B cell (primary cell): ENCODE measurements around the gene DCAF6. TPM values are rescaled to one million over a fixed set of nuclear protein-coding genes. Genes with fewer than 3 reads are reported as not detected.

ENCODE experiments used
- ATAC-seq: fragments of 200-7000 bp; cut with Tn5 transposase; one replicate; pipeline ENCODE4 v1.10.0; 2021; ENCODE audit warnings: low read depth, mild to moderate bottlenecking, moderate number of reproducible peaks, moderate library complexity
- CTCF ChIA-PET: fragments of 350-600 bp; sonication (Branson Sonifier 250); formaldehyde crosslinking; loops from one replicate; lab custom pipeline; 2021; ENCODE audit warnings: antibody characterized with exemption, inconsistent platforms; lab: Charles Lee
- POLR2A ChIA-PET: fragments of 350-600 bp; sonication (Branson Sonifier 250); formaldehyde crosslinking; loops from one replicate; lab custom pipeline; 2021; ENCODE audit warnings: antibody characterized with exemption; lab: Charles Lee
- DNase-seq: peaks from one replicate; pipeline ENCODE4 v3.0.0; 2013
- H2AFZ ChIP-seq: 2 replicates; pipeline ENCODE4 v1.6.1; 2012; ENCODE audit warnings: mild to moderate bottlenecking, low read depth, low read length; ENCODE audit not compliant: insufficient read depth, poor library complexity, severe bottlenecking
- H3K27ac ChIP-seq, 2 donors: 1 replicate in 1 of 2; 2 replicates in 1 of 2; pipeline ENCODE4 v1.5.1; 2012 to 2013; ENCODE audit warnings: low read length in 2 of 2, mild to moderate bottlenecking in 2 of 2, moderate library complexity in 1 of 2
- H3K27me3 ChIP-seq, 4 experiments: fragments of 200-600 bp in 1 of 4; sonication (generic) in 1 of 4; replicated peaks in 1 of 4; 1 replicate in 2 of 4; 2 replicates in 2 of 4; pipeline versions ENCODE4 v1.6.1 to v1.7.0; 2013 to 2016; ENCODE audit warnings: low read length in 3 of 4, mild to moderate bottlenecking in 2 of 4, mixed read lengths in 1 of 4, moderate library complexity in 1 of 4; ENCODE audit not compliant: insufficient read depth in 4 of 4, control insufficient read depth in 3 of 4; ENCODE audit errors: control extremely low read depth in 1 of 4
- H3K36me3 ChIP-seq, 2 experiments: replicated peaks in 1 of 2; 1 replicate in 1 of 2; 2 replicates in 1 of 2; pipeline versions ENCODE4 v1.6.1 to v1.7.1; 2013; ENCODE audit warnings: low read length in 1 of 2; ENCODE audit not compliant: insufficient read depth in 2 of 2, control insufficient read depth in 1 of 2; ENCODE audit errors: control extremely low read depth in 1 of 2, extremely low read depth in 1 of 2
- H3K4me1 ChIP-seq, 2 donors: fragments of 200-600 bp in 1 of 2; sonication (generic) in 1 of 2; 1 replicate in 1 of 2; 2 replicates in 1 of 2; pipeline versions ENCODE4 v1.5.1 to v1.6.1; 2013 to 2017; ENCODE audit warnings: low read length in 2 of 2; ENCODE audit not compliant: control insufficient read depth in 2 of 2, insufficient read depth in 2 of 2
- H3K4me2 ChIP-seq: replicated peaks from 2 replicates; pipeline ENCODE3; 2012; ENCODE audit warnings: mild to moderate bottlenecking, low read depth, low read length; ENCODE audit not compliant: poor library complexity, severe bottlenecking
- H3K4me3 ChIP-seq, 5 experiments: fragments of 200-600 bp in 1 of 5; sonication (generic) in 1 of 5; 1 replicate in 3 of 5; 2 replicates in 2 of 5; pipeline versions ENCODE4 v1.5.1 to v1.7.0; 2011 to 2016; ENCODE audit warnings: low read length in 4 of 5, mild to moderate bottlenecking in 4 of 5, low read depth in 2 of 5, control low read depth in 1 of 5, moderate library complexity in 1 of 5; ENCODE audit not compliant: insufficient read depth in 1 of 5; ENCODE audit errors: control extremely low read depth in 1 of 5, extremely low read depth in 1 of 5
- H3K79me2 ChIP-seq: fragments of 200-600 bp; sonication (generic); one replicate; pipeline ENCODE4 v1.6.0; 2016; ENCODE audit warnings: low read length; ENCODE audit not compliant: control insufficient read depth, insufficient read depth
- H3K9ac ChIP-seq: fragments of 200-600 bp; sonication (generic); 2 replicates; pipeline ENCODE4 v1.6.1; 2017; ENCODE audit warnings: mild to moderate bottlenecking, low read length, moderate library complexity
- H3K9me3 ChIP-seq, 3 donors: one replicate each; pipeline versions ENCODE4 v1.6.1 to v1.7.1; 2013; ENCODE audit warnings: low read length in 2 of 3; ENCODE audit not compliant: control insufficient read depth in 2 of 3, insufficient read depth in 1 of 3; ENCODE audit errors: control extremely low read depth in 1 of 3
- H4K20me1 ChIP-seq: 2 replicates; pipeline ENCODE4 v1.6.0; 2012; ENCODE audit warnings: mild to moderate bottlenecking, low read length; ENCODE audit not compliant: insufficient read depth, control insufficient read depth, poor library complexity, severe bottlenecking
- H3K27ac Mint-ChIP-seq: one replicate; pipeline ENCODE4 v1.8.0; 2021; ENCODE audit warnings: mixed read lengths
- H3K27me3 Mint-ChIP-seq: one replicate; pipeline ENCODE4 v1.8.0; 2021; ENCODE audit warnings: mixed read lengths
- H3K4me1 Mint-ChIP-seq: one replicate; pipeline ENCODE4 v1.8.0; 2021; ENCODE audit warnings: mixed read lengths
- H3K4me3 Mint-ChIP-seq: one replicate; pipeline ENCODE4 v1.8.0; 2021; ENCODE audit warnings: mixed read lengths
- H3K9me3 Mint-ChIP-seq: one replicate; pipeline ENCODE4 v1.8.0; 2022; ENCODE audit warnings: mixed read lengths; ENCODE audit not compliant: insufficient read depth
- CTCF ChIP-seq: fragments of 200-600 bp; IDR thresholded peaks from one replicate; pipeline ENCODE4 v1.8.0; 2022; ENCODE audit warnings: antibody characterized with exemption, mild to moderate bottlenecking
- EZH2 ChIP-seq: IDR thresholded peaks from 2 replicates; pipeline ENCODE4 v1.6.1; 2012; ENCODE audit warnings: borderline replicate concordance, low read depth, mild to moderate bottlenecking, moderate library complexity, low read length; ENCODE audit not compliant: insufficient read depth, poor library complexity, severe bottlenecking
- WGBS: methylation state at CpG from one replicate; pipeline ENCODE4 v1.1.5; 2013; ENCODE audit warnings: missing lambda C conversion rate; ENCODE audit not compliant: insufficient coverage; 5-methylcytosine and 5-hydroxymethylcytosine counted together
- intact Hi-C: fragments of 100-400 bp; cut with micrococcal nuclease; formaldehyde crosslinking; loops from one replicate; pipeline ENCODE4 v1.10.0; 2022
- polyA plus RNA-seq: library from polyadenylated mRNA; depleted of rRNA; stranded (reverse); fragments of >200 nt; gene quantifications from 2 replicates; pipeline ENCODE4 v1.2.3, GENCODE V29; 2012
- total RNA-seq, 2 donors: library from RNA; stranded (reverse); fragments of 120-200 nt in 1 of 2; gene quantifications; 1 replicate in 1 of 2; 2 replicates in 1 of 2; pipeline versions ENCODE4 v1.2.3 to v1.2.4, GENCODE V29; 2013 to 2022

The DCAF6 gene
- total and polyA plus RNA-seq, 2 donors (not counting 1 experiment from before 2014, with no cell fraction given): 17.5 to 40.4 TPM

- 92% methylated on average over 14 of the region's 16 CpGs for WGBS
Observed at GRCh38 chr1:168092566-168093355, 156.3 kb downstream of the DCAF6 start.

More at GRCh38 chr1:168092566-168093355, 156.3 kb downstream of the DCAF6 start:
- H3K4me3 ChIP-seq: no peak overlapping the region
- TF ChIP-seq CTCF (no peak), EZH2 (no peak)
- no peaks in the 10 kb centered on the region for H3K4me1 Mint-ChIP-seq
- no peaks in the 10 kb centered on the region for H4K20me1 ChIP-seq
- H3K27me3 Mint-ChIP-seq: peaks cover 5% of the 10 kb centered on the region
- no peaks in the 10 kb centered on the region for H3K4me1 ChIP-seq
- no peak overlapping the region for H3K9ac ChIP-seq
- no peak overlapping the region for H2AFZ ChIP-seq
- intact Hi-C loops: no loop called here
- H3K9me3 Mint-ChIP-seq: no peaks in the 10 kb centered on the region
- H3K79me2 ChIP-seq: no peaks in the 10 kb centered on the region
- H3K27ac ChIP-seq: no peak overlapping the region
- H3K36me3 ChIP-seq: no peaks in the 10 kb centered on the region
- ChIA-PET CTCF (interaction anchor here (2.5 kb wide), 1 partner anchor 11 kb away, joined by 8 read pairs; no protein-coding TSS in a partner anchor), POLR2A (no interaction called here)
- H3K4me3 Mint-ChIP-seq: no peak overlapping the region
- no peaks in the 10 kb centered on the region for H3K9me3 ChIP-seq
- no peaks in the 10 kb centered on the region for H3K27me3 ChIP-seq
- H3K4me2 ChIP-seq: no peak overlapping the region
- no peak overlapping the region for H3K27ac Mint-ChIP-seq
- ATAC-seq (no peak), DNase-seq (no peak)
